AG04449 (cell line): ENCODE data around the gene ROM1.
A peak's percentile ranks its signal among the peaks of the same experiment; 100 is the strongest.

Experiments used
- CTCF ChIA-PET: fragments of 350-600 bp; formaldehyde crosslinking; extraction: SDS; loops from one replicate; lab custom pipeline; 2021; ENCODE audit warnings: antibody characterized with exemption; lab: Yijun Ruan, JAX
- POLR2A ChIA-PET: fragments of 400-600, 350-600 bp; formaldehyde crosslinking; extraction: SDS; loops from one replicate; lab custom pipeline; 2020; ENCODE audit warnings: antibody characterized with exemption, inconsistent platforms; lab: Yijun Ruan, JAX
- DNase-seq: peaks from one replicate; pipeline ENCODE4 v3.0.0-alpha.2; 2010; ENCODE audit warnings: low read depth, low spot score
- H3K4me3 ChIP-seq: 2 replicates; pipeline ENCODE4 v1.5.1; 2011; ENCODE audit warnings: low read depth, mild to moderate bottlenecking, control low read depth, low read length
- CTCF ChIP-seq: IDR thresholded peaks from one replicate; pipeline ENCODE4 v1.5.1; 2011; ENCODE audit warnings: mild to moderate bottlenecking, moderate library complexity, low read length, control low read depth, inconsistent platforms; ENCODE audit not compliant: insufficient read depth; ENCODE audit errors: missing control alignments

Gene ROM1

GRCh38 chr11:62595124-62595523, 17.9 kb upstream of the ROM1 start:
- no peak overlapping the region for H3K4me3 ChIP-seq
- TF ChIP-seq CTCF = no peak
- CTCF ChIA-PET = interaction anchor here (1.3 to 6.8 kb wide), 5 partner anchors 13 to 200 kb away, joined by 3 to 95 read pairs (median 21); partner anchors contain the start of genes EML3 and ROM1
- POLR2A ChIA-PET = no interaction called here
- no peak for DNase-seq

- TF ChIP-seq CTCF = no peak
- H3K4me3 ChIP-seq = peak overlapping the region; percentile 82
- ChIA-PET POLR2A (interaction anchor here (0.6 to 2.9 kb wide), 4 partner anchors 7 to 66 kb away, joined by 3 to 33 read pairs (median 4); partner anchors contain the start of genes C11orf98, CSKMT, EEF1G and INTS5), CTCF (interaction anchor here (0.7 to 6.5 kb wide), 7 partner anchors 9 to 205 kb away, joined by 3 to 59 read pairs (median 4); partner anchors contain the start of genes EML3 and ROM1)
- peak; percentile 87 for DNase-seq
These were observed 13.9 kb upstream of the ROM1 start for GRCh38 chr11:62599069-62599696.

GRCh38 chr11:62599901-62600300, 13.2 kb upstream of the ROM1 start:
- TF ChIP-seq CTCF = no peak
- ChIA-PET POLR2A (interaction anchor here (0.6 to 2.9 kb wide), 4 partner anchors 8 to 65 kb away, joined by 3 to 33 read pairs (median 4); partner anchors contain the start of genes C11orf98, CSKMT, EEF1G and INTS5), CTCF (interaction anchor here (0.7 to 6.5 kb wide), 8 partner anchors 8 to 205 kb away, joined by 3 to 59 read pairs (median 4); partner anchors contain the start of genes EML3 and ROM1)
- peak overlapping the region; percentile 82 for H3K4me3 ChIP-seq
- no peak for DNase-seq

GRCh38 chr11:62600367-62601121, 12.5 kb upstream of the ROM1 start:
- CTCF ChIA-PET = interaction anchor here (0.7 to 6.5 kb wide), 8 partner anchors 7 to 206 kb away, joined by 3 to 59 read pairs (median 4); partner anchors contain the start of genes EML3 and ROM1
- H3K4me3 ChIP-seq = peak overlapping the region; percentile 82
- TF ChIP-seq CTCF = no peak
- POLR2A ChIA-PET = interaction anchor here (0.7 to 2.9 kb wide), 6 partner anchors 9 to 254 kb away, joined by 3 to 33 read pairs (median 8); partner anchors contain the start of genes B3GAT3, C11orf98, CSKMT and TUT1
- DNase-seq = no peak

GRCh38 chr11:62601122-62601371, 12.0 kb upstream of the ROM1 start:
- no peak for DNase-seq
- H3K4me3 ChIP-seq = peak overlapping the region; percentile 82
- ChIA-PET POLR2A (interaction anchor here (0.7 to 2.9 kb wide), 9 partner anchors 9 to 255 kb away, joined by 3 to 33 read pairs (median 5); partner anchors contain the start of genes B3GAT3, C11orf98, CSKMT and EEF1G), CTCF (interaction anchor here (1.3 to 6.5 kb wide), 6 partner anchors 8 to 206 kb away, joined by 4 to 59 read pairs (median 7); partner anchors contain the start of genes EML3 and ROM1)
- no peak for TF ChIP-seq CTCF
